Uterus (tissue), 2 donors: ENCODE measurements around the gene HLA-DQB1.
"Not testable (repeated sequence)": the region's sequence is repeated elsewhere in the genome, so short reads cannot be mapped to it uniquely, and the experiment has no call there.

Experiments used
- POLR2A ChIP-seq, 2 donors: fragments of 450-650 bp; IDR thresholded peaks; one replicate each; pipeline ENCODE4 v1.6.1; 2016; ENCODE audit warnings: antibody characterized with exemption in 2 of 2, mild to moderate bottlenecking in 1 of 2, moderate library complexity in 1 of 2
- TF ChIP-seq, protein P1 (sequence below), 4 experiments: fragments of 200-600 bp in 2 of 4; fragments of 450-650 bp in 2 of 4; sonication (generic) in 2 of 4; IDR thresholded peaks; one replicate each; pipeline ENCODE4 v1.5.1; 2016 to 2019; ENCODE audit warnings: antibody characterized with exemption in 4 of 4, mild to moderate bottlenecking in 2 of 4, moderate library complexity in 1 of 4

DNA sequence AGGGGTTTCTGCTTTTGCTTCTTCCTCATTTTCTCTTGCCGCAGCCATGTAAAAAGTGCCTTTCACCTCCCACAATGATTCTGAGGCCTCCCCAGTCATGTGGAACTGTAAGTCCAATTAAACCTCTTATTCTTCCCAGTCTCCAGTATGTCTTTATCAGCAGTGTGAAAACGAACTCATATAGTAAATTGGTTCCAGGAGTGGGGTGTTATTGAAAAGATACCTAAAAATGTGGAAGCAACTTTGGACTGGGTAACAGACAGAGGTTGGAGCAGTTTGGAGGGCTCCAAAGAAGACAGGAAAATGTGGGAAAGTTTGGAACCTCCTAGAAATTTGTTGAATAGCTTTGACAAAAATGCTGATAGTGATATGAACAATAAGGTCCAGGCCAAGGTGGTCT is 5.5 kb upstream of the HLA-DQB1 start:
- TF ChIP-seq, protein P1, sequence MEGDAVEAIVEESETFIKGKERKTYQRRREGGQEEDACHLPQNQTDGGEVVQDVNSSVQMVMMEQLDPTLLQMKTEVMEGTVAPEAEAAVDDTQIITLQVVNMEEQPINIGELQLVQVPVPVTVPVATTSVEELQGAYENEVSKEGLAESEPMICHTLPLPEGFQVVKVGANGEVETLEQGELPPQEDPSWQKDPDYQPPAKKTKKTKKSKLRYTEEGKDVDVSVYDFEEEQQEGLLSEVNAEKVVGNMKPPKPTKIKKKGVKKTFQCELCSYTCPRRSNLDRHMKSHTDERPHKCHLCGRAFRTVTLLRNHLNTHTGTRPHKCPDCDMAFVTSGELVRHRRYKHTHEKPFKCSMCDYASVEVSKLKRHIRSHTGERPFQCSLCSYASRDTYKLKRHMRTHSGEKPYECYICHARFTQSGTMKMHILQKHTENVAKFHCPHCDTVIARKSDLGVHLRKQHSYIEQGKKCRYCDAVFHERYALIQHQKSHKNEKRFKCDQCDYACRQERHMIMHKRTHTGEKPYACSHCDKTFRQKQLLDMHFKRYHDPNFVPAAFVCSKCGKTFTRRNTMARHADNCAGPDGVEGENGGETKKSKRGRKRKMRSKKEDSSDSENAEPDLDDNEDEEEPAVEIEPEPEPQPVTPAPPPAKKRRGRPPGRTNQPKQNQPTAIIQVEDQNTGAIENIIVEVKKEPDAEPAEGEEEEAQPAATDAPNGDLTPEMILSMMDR (IDR thresholded peaks at IDR 0.05) = not testable (repeated sequence)
- TF ChIP-seq POLR2A (IDR thresholded peaks at IDR 0.05) = not testable (repeated sequence)
